Subcutaneous adipose tissue (tissue), 4 donors: ENCODE data around the gene LGALS7. TPM values are rescaled to one million over a fixed set of nuclear protein-coding genes. Genes with fewer than 3 reads are reported as not detected.

Experiments
- total RNA-seq, 4 donors: library from RNA; depleted of rRNA; stranded (reverse); fragments of >200 nt; gene quantifications; one replicate each; pipeline ENCODE4 v1.1.0, GENCODE V29; 2016
- TF ChIP-seq, protein P1 (sequence below): fragments of 450-650 bp; IDR thresholded peaks from one replicate; pipeline ENCODE4 v1.5.1; 2016; ENCODE audit warnings: low read depth, mild to moderate bottlenecking, control low read depth, antibody characterized with exemption, moderate library complexity

Gene LGALS7
- total RNA-seq, 4 donors from 2014 or later = not detected

DNA sequence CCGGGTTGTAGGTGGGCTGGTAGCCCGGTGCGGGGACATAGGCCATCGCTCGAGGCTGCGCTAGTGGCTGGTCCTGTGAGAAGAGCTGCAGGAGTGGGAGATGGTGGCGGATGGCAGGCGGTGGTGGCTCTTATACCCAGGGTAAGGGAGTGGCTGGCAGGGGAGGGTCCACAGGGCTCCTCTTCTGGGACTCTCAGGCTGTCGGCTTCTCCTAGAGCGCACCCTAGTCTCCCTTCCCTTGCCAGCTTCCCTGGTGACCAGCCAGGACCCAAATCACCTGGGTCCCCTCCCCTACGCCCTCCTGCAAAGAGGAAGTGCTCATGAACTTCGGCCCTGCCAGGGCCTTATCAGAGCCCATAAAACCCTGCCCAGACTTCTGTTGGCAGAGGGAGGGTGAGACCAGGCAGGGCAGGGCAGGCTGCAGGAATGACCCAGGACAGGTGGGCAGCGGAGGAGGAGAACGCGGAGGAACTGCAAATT, 39.6 kb upstream of the LGALS7 start, which contains the start of gene LGALS4:
Gene LGALS4 (minus strand): TSS at position 105 of the 480 bp plus-strand sequence. CDS start 59 bp downstream, at position 46.
- TF ChIP-seq, protein P1, sequence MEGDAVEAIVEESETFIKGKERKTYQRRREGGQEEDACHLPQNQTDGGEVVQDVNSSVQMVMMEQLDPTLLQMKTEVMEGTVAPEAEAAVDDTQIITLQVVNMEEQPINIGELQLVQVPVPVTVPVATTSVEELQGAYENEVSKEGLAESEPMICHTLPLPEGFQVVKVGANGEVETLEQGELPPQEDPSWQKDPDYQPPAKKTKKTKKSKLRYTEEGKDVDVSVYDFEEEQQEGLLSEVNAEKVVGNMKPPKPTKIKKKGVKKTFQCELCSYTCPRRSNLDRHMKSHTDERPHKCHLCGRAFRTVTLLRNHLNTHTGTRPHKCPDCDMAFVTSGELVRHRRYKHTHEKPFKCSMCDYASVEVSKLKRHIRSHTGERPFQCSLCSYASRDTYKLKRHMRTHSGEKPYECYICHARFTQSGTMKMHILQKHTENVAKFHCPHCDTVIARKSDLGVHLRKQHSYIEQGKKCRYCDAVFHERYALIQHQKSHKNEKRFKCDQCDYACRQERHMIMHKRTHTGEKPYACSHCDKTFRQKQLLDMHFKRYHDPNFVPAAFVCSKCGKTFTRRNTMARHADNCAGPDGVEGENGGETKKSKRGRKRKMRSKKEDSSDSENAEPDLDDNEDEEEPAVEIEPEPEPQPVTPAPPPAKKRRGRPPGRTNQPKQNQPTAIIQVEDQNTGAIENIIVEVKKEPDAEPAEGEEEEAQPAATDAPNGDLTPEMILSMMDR = no peak

GRCh38 chr19:38812009-38812840, 38.9 kb upstream of the LGALS7 start:
- TF ChIP-seq, protein P1 = no peak

DNA sequence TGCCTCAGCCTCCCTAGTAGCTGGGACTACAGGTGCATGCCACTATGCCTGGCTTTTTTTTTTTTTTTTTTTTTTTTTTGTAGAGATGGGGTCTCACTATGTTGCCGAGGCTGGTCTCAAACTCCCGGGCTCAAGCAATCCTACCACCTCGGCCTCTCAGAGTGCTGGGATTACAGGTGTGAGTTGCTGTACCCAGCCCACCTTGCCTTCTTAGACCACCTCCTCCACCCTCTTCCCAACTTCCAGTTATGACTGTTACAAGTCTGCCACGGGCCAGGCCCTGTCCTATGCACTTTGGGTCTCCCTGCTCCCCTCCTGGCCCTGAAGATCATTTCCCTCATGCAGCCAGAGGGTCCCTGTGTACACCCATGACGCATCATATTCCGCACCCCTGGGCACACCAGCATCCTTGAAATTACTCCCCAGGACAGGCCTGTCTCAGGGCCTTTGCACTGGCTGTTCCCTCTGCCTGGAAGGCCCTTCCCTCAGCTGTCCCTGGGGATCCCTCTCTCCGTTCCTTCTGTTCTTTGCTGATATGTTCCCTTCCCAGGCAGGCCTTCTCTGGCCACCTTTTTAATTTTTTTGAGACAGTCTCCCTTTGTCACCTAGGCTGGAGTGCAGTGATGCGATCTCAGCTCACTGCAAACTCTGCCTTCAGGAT, 36.4 kb upstream of the LGALS7 start:
- TF ChIP-seq, protein P1 = no peak

DNA sequence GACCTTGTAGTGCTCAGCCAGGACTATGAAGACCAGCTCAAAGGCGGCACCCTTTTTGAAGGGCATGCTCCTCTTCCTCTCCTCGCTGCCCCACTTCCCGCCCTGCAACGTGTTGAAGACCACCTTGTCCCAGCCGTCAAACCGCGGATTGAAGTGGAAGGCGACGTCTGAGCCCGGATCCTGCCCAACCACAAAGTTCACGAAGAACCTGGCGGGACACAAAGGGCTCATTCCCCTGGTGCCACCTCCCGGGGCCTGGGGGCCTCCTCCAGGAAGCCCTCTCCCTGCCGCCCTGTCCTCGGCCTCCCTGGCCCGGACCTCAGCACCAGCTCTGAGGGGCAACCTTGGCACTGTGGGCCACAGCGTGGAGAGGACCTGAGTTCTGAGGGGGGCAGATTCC, 35.4 kb upstream of the LGALS7 start:
- TF ChIP-seq, protein P1 = no peak

- TF ChIP-seq, protein P1 = no peak
Measured at GRCh38 chr19:38806371-38806770, 33.1 kb upstream of the LGALS7 start.

DNA sequence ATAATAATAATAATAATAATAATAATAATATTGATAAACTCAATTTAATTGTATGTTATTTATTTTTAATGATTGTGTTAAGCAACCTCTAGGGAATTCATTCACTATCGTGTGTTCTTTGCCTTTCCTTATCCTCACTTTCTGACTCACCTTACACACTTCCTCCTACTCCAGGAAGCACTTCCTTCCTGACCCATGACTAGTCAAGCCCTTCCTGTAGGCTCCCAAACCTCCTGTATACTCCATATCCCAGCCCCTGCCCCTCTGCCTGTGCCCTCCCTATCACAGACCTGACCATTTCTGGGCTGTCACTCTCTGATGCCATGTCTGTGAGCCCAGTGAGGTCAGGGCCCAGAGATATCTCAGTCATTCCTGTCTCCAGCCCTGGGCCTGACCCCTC, 31.9 kb upstream of the LGALS7 start:
- TF ChIP-seq, protein P1 = no peak

- TF ChIP-seq, protein P1 = no peak
Measured at GRCh38 chr19:38803543-38803942, 30.2 kb upstream of the LGALS7 start.
